ENCODE measurements around the gene HS6ST3.

Gene HS6ST3

DNA sequence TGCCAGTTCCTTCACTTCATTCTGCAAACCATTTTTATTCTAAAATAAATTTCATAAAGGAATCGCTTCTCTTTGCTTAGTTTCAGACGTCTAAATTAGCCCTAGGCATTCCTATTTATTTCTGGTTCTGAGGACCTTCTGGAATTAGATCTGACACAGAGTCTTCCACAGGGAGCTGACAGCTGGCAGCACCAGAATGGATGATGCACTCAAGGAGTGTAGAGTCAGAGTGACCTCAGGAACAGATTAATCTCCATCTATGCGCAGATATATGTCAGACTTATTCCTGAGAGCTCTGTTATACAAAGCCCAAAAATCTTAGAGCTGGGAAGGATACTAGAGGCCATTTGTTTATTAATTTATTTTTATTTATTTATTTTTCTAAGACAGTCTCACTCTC lies 450.8 kb downstream of the HS6ST3 start:
- no peak for DNase-seq (ENCODE audit: low read depth in 2 of 2)

DNA sequence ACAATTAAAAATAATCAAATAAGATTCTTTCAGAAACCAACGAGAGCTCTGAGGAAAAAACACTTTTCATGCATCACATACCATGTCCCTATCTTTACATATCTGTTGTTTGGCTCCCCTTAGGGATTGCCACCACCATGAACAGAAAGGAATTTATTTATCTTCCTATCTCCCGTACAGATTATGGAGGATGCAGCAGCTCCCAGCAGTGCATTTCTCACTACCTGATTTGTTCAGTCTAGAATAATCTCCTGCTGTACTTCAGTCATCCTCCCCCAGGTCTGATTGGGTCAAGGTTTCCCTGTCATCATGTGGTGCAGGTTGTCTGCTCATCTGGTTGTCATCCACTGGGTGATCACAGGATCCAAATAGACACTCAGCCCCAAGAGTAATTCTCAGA lies 453.1 kb downstream of the HS6ST3 start:
- DNase-seq (ENCODE audit: low read depth in 2 of 2) = no peak

GRCh38 chr13:96544957-96545356 lies 455.1 kb downstream of the HS6ST3 start:
- no peak for DNase-seq (ENCODE audit: low read depth in 2 of 2)

- DNase-seq (ENCODE audit: low read depth in 2 of 2) = no peak
Observed at GRCh38 chr13:96546463-96546862, 456.6 kb downstream of the HS6ST3 start.

- DNase-seq (ENCODE audit: low read depth in 2 of 2) = no peak
Observed at GRCh38 chr13:96551546-96551945, 461.6 kb downstream of the HS6ST3 start.

- DNase-seq (ENCODE audit: low read depth in 2 of 2) = no peak
Observed at GRCh38 chr13:96552559-96552958, 462.7 kb downstream of the HS6ST3 start.

DNA sequence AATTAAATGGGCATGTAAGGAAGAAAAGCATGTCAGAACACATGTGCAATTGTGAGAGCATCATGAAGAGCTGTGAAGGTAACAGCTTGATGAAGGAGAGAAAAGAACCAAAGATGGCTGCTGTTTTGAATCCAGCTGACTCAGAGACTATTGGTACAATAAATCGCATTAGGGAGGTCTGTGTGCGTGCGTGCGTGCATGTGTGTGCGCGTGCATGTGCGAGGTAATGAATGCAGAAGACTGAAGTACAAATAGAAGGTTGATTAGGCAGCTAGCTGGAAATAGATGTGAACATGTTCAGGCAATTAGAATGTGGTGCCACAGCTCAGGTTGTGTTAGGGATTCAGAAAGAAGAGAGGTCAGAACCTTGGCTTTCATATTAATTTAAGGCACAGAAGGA lies 463.9 kb downstream of the HS6ST3 start:
- no peak for DNase-seq (ENCODE audit: low read depth in 2 of 2)

GRCh38 chr13:96573563-96573962 lies 483.7 kb downstream of the HS6ST3 start:
- no peak for DNase-seq (ENCODE audit: low read depth in 2 of 2)

DNA sequence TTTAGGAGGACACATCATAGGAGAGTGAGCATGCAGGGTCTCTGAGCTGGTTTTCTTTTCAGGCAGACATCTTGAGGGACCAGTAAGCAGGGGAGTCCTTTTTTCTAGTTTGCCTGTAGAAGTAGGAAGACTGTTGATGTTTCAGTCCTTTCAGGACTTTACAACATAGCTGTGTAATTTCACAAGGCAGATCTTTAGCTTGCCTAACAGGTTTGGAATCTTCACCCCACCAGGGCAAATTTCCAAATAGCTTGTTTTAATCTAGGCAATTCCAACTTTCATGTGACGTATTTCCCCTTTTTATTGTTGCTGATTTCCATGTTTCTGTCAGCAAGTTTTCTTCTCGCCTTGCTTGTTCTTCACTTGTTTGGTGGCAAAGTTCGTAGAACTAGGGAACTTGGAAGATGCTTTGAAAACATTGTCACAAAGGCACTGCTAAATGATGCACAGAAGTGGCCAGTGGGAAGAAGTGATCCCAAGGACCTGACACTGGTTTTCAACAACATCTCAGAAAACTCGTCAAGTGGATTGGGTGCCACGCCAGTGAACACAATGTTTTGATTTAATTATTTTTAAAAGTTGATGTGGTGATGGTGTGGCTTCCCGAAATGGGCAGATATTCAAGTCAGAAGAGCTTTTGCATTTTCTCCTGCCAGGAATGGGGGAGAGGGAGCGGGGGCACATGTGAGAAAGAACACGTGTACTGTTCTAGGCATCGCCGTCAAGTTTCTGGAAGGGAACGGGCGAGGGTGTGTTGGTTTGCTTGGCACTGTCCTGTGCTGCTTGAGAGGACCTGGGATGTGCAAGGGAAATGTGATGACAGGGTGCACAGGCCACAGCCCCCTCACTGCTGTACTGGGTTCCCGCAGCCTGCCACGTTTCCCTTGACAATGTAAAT lies 485.8 kb downstream of the HS6ST3 start:
- no peak for DNase-seq (ENCODE audit: low read depth in 2 of 2)

DNA sequence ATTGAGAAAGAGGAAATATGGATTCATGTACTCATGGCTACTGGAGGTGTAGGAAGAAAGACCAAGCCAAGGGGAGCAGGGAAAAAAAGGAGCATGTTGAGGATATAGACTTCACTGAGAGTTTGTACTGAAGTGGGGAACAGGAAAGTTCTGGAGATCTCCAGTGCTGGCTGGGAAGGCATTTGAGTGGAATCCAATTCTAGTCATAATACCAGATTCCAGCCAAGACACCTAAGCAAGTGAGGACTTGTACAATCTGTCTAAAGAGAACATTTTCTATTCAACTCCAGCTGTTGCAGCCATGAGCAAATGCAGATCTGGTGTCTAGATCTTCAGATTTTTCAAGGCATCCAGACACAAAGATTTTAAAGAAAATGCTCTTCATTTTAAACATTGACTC lies 491.8 kb downstream of the HS6ST3 start:
- no peak for DNase-seq (ENCODE audit: low read depth in 2 of 2)

- no peak for DNase-seq (ENCODE audit: low read depth in 2 of 2)
Observed at GRCh38 chr13:96615252-96615651, 525.3 kb downstream of the HS6ST3 start.

- DNase-seq (ENCODE audit: low read depth in 2 of 2) = no peak
Observed at GRCh38 chr13:96617528-96617927, 527.6 kb downstream of the HS6ST3 start.

GRCh38 chr13:96621634-96622183 lies 531.8 kb downstream of the HS6ST3 start:
- DNase-seq (ENCODE audit: low read depth in 2 of 2) = no peak

DNA sequence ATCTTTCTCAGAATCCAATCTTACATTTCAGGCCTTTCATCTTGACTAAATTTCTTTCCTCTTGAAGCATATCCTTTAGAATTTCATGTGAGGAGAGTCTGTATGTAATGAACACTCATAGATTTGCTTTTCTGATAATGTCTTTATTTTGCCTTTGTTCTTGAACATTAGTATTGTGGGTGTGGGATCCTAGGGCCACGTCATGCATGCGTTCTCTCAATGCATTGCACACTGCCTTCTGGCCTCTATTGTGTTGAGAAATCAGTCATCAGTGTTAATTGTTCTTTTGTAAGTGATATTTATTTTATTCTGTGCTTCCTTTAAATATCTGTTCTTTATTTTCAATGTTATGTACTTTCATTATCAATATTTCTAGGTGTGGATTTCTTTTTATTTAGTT lies 539.4 kb downstream of the HS6ST3 start:
- DNase-seq (ENCODE audit: low read depth in 2 of 2) = no peak

- no peak for DNase-seq (ENCODE audit: low read depth in 2 of 2)
Observed at GRCh38 chr13:96632536-96633320, 542.8 kb downstream of the HS6ST3 start.

GRCh38 chr13:96636001-96636709 lies 546.2 kb downstream of the HS6ST3 start:
- DNase-seq (ENCODE audit: low read depth in 2 of 2) = no peak

GRCh38 chr13:96637039-96637438 lies 547.1 kb downstream of the HS6ST3 start:
- no peak for DNase-seq (ENCODE audit: low read depth in 2 of 2)

- DNase-seq (ENCODE audit: low read depth in 2 of 2) = no peak
Observed at GRCh38 chr13:96646101-96646500, 556.2 kb downstream of the HS6ST3 start.

- DNase-seq (ENCODE audit: low read depth in 2 of 2) = no peak
Observed at GRCh38 chr13:96646515-96647211, 556.8 kb downstream of the HS6ST3 start.

DNA sequence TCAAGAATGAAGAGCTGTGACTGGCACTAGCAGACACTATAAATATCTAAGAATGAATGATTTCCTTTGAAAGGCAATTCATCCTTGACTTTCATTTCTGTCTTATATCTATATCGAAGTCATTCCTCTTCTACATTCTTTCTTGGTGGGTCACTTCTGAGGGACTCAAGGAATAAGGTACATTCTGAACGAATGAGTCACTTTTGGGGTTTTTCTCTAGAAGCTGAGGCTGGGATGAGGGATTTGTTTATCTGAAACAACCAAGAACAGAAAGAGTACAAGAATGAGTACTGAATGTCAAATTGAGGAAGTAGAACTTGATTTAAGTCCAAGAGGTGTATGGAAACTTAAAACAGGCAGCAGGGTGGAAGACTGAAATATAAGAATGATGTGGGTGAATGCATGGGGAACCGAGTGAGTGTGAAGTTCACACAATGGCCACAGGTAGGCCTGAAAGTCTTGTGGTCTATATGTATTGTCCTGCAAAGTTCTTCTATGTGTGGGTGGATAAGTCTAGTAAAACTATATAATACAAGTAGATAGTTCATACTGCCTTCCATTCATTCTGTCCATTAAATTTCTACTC lies 560.5 kb downstream of the HS6ST3 start:
- DNase-seq (ENCODE audit: low read depth in 2 of 2) = no peak

GRCh38 chr13:96651598-96651997 lies 561.7 kb downstream of the HS6ST3 start:
- no peak for DNase-seq (ENCODE audit: low read depth in 2 of 2)
